Muscle layer of colon (tissue), 2 donors: Measurements from ENCODE around the gene ENTPD3.

ENCODE experiments used
- H3K27ac ChIP-seq: one replicate; pipeline ENCODE4 v1.7.0; 2013; ENCODE audit warnings: low read depth, mild to moderate bottlenecking, low read length, moderate library complexity
- H3K27me3 ChIP-seq, 2 donors: one replicate each; pipeline ENCODE4 v1.7.0; 2013; ENCODE audit warnings: low read length in 2 of 2, mild to moderate bottlenecking in 2 of 2; ENCODE audit not compliant: insufficient read depth in 2 of 2, control insufficient read depth in 1 of 2
- H3K36me3 ChIP-seq: one replicate; pipeline ENCODE4 v1.7.0; 2013; ENCODE audit warnings: mild to moderate bottlenecking, low read length; ENCODE audit not compliant: insufficient read depth
- H3K4me1 ChIP-seq: one replicate; pipeline ENCODE4 v1.7.0; 2013; ENCODE audit warnings: mild to moderate bottlenecking, low read length; ENCODE audit not compliant: insufficient read depth
- H3K4me3 ChIP-seq, 2 donors: one replicate each; pipeline ENCODE4 v1.7.0; 2013; ENCODE audit warnings: low read length in 2 of 2, low read depth in 1 of 2, mild to moderate bottlenecking in 1 of 2, moderate library complexity in 1 of 2
- H3K9ac ChIP-seq: one replicate; pipeline ENCODE4 v1.7.0; 2013; ENCODE audit warnings: low read length
- H3K9me3 ChIP-seq: one replicate; pipeline ENCODE4 v1.7.0; 2013; ENCODE audit warnings: mild to moderate bottlenecking, low read length
- donor health status: abdominal sarcoma.
- donor health status: Adenocarcinoma of cecum.

ENTPD3 gene, protein sequence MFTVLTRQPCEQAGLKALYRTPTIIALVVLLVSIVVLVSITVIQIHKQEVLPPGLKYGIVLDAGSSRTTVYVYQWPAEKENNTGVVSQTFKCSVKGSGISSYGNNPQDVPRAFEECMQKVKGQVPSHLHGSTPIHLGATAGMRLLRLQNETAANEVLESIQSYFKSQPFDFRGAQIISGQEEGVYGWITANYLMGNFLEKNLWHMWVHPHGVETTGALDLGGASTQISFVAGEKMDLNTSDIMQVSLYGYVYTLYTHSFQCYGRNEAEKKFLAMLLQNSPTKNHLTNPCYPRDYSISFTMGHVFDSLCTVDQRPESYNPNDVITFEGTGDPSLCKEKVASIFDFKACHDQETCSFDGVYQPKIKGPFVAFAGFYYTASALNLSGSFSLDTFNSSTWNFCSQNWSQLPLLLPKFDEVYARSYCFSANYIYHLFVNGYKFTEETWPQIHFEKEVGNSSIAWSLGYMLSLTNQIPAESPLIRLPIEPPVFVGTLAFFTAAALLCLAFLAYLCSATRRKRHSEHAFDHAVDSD

DNA sequence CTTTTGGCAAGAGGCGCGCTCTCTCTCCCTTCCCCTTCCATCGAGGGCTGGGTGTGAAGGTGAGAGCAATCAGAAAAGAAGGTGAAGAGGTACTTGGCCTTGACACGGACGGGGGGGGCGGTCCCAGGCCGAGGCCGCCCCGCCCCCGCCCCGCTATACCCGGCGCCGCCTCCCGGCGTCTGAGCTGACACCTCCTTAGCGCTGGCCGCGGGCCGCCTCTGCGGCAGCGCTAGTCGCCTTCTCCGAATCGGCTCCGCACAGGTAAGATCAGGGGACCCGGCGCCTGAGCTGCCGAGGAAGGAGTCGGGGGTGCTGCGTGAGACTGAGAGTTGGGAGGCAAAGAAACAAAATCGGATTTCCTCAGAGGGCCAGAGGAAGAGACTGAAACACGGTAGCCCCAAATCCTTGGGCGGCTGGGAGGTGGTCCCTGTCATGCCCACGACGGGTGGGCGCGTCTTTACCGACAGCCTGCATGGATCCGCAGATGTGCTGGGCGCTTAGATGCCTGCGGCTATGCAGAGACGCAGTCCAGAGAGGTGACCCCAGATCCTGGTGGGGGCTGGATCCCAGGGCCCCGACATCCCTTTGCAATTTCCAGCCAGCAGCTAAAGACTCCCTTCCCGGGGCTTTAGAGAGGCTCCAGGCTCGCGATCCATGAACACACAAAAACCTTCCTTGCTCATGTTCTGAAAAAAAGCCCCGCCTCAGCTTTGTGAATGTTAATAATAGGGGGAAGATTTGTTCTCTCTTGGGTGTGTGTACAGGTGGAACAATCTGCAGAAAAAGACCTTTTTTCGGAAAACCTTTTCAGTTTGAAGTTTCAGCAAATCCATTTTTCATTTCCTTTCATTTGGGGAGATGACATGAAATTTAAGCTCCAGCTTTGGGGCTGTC is at the start of gene ENTPD3:
TSS of gene ENTPD3 (plus strand) at position 184 of the 894 bp plus-strand sequence. CDS start 874 bp downstream, outside the sequence.
- H3K4me3 ChIP-seq = no peak within 1 kb of the TSS
- H3K27me3 ChIP-seq = peaks cover 0 to 15% of the 10 kb centered on the region in 2 donors
- no peak within 1 kb of the TSS for H3K27ac ChIP-seq
- no peak within 1 kb of the TSS for H3K9ac ChIP-seq
- H3K36me3 ChIP-seq = peaks cover 6% of the 10 kb centered on the region
- no peaks in the 10 kb centered on the region for H3K9me3 ChIP-seq
- H3K4me1 ChIP-seq = no peaks in the 10 kb centered on the region

DNA sequence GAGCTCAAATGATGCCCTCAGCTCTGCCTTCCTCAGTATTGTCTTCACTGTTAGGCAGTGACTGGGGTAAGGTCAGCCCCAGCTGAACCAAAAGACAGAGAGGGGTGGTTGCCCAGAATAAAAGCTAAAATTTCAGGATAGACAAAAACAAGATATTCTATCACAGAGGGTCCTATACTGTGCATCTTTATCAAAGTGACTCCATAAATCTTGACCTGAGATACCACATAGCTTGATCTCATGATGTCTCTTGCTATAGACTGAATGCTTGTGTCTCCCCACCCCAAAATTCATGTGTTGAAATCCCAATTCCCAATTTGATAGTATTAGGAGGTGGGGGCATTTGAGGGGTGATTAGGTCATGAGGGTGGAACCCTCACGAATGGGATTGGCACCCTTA is 47.1 kb upstream of the ENTPD3 start:
- no peaks in the 10 kb centered on the region for H3K9me3 ChIP-seq

DNA sequence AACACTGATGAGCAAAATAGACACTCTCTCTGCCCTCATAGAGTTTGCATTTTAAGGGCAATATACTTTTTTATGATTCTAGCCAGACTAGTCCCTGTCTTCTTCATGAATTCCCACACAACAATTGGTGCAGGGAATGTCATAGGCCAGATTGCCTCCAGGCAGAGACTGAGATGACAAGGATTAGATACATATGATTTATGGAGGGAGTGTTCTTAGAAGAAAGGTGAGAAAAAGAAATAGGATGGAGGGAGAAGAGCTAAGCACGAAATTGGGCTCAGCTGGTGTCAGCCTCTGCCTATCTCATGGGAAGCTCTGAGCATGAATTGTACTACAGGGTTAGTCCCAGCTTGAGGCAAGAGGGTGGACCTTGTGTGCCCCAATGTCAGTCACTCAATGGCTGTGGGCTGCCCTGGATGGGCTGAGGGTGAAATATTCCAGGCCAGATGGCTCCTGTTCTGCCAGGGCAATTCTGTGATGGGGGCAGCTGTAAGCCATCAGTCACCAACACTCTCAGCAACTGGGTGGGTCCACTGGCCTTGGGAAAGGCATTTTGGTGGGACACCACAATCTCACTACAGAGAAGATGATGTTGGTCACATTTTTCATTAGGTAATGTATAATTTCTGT is 46.3 kb upstream of the ENTPD3 start:
- no peak overlapping the region for H3K9ac ChIP-seq
- no peaks in the 10 kb centered on the region for H3K9me3 ChIP-seq
- H3K36me3 ChIP-seq = no peaks in the 10 kb centered on the region
- H3K27ac ChIP-seq = no peak overlapping the region
- H3K4me1 ChIP-seq = no peaks in the 10 kb centered on the region
- no peaks in the 10 kb centered on the region for H3K27me3 ChIP-seq
- H3K4me3 ChIP-seq = no peak overlapping the region

More for the DNA sequence above, 47.1 kb upstream of the ENTPD3 start:
- Histone ChIP-seq H3K27me3 (no peaks in the 10 kb centered on the region), H3K36me3 (no peaks in the 10 kb centered on the region), H3K4me1 (no peaks in the 10 kb centered on the region), H3K4me3 (no peak overlapping the region), H3K27ac (no peak overlapping the region), H3K9ac (no peak overlapping the region)

DNA sequence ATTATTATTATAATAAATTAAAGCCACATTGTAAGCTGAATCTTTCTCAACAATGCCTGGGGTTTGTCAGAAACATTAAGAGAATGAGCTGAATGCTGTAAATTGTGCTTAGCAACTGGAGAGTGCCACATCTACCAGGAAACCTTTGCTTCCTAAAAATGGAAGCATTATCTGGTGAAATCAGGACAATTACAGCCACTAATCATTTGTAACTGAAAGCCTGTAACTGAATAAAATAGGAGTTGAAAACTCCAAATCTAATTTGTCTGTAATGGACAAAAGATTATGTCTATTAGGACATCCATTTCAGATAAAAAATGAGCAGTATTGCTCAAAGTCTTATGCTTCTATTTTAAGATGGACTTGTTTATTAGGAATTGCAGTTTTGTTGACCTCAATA is 45.3 kb upstream of the ENTPD3 start:
- H3K9me3 ChIP-seq = no peaks in the 10 kb centered on the region
- H3K4me3 ChIP-seq = no peak overlapping the region
- no peaks in the 10 kb centered on the region for H3K4me1 ChIP-seq
- no peaks in the 10 kb centered on the region for H3K27me3 ChIP-seq
- H3K27ac ChIP-seq = no peak overlapping the region
- H3K36me3 ChIP-seq = no peaks in the 10 kb centered on the region
- H3K9ac ChIP-seq = no peak overlapping the region

DNA sequence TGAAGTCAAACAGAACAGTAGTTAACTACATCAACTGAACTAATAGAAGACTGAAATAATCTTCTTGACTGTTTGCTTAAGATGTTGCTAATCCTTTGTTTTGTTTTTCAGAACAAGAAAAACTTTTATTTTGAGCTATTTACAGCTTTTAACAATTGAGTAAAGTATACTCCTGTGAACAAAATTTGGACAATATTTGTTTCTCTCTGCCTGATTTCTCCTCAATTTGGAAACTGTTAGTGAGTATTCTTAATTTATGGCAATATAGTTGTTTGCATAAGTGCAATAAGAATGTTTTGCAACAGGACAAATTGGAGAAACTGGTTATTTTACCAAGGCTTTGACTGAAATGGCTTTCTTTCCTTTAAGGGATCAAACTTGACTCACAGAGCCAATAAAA is 36.5 kb upstream of the ENTPD3 start:
- Histone ChIP-seq H3K9ac (no peak overlapping the region), H3K27me3 (no peaks in the 10 kb centered on the region), H3K4me1 (no peaks in the 10 kb centered on the region)

DNA sequence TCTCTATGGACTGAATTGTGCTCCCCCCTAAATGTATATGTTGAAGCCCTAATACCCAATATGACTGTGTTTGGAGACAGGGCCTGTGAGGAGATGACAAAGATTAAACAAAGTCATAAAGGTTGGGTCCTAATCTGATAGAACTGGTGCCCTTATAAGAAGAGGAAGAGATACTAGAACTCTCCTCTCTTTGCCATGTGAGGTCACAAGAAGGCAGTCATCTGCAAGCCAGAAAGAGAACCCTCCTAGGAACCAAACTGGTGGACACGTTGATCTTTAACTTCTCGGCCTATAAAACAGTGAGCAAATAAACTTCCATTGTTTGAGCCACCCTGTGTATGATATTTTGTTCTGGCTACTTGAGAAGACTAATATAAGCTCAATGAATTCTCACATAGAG is 31.6 kb upstream of the ENTPD3 start:
- H3K9me3 ChIP-seq = no peaks in the 10 kb centered on the region
- no peak overlapping the region for H3K27ac ChIP-seq
- no peaks in the 10 kb centered on the region for H3K36me3 ChIP-seq
- H3K4me3 ChIP-seq = no peak overlapping the region
- H3K9ac ChIP-seq = no peak overlapping the region
- no peaks in the 10 kb centered on the region for H3K27me3 ChIP-seq
- no peaks in the 10 kb centered on the region for H3K4me1 ChIP-seq

More for the DNA sequence above, 36.5 kb upstream of the ENTPD3 start:
- Histone ChIP-seq H3K36me3 (no peaks in the 10 kb centered on the region), H3K4me3 (no peak overlapping the region), H3K27ac (no peak overlapping the region), H3K9me3 (no peaks in the 10 kb centered on the region)

DNA sequence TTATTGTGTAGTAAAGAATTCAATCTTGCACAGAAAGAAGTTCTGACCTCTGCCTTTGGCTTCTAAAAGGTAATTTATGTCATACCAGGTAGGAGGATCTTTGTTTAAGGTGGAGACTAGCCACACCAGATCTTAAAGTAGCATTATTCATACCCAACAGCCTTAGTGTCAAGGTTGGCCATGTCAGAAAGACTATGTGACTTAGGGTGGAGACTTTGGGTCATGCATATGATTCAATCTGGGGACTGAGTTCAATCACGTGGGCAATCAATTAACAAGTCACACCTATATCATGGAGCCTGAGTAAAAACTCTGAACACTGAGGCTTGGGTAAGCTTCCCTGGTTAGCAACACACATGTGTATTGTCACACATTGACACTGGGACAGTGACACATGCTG is 28.5 kb upstream of the ENTPD3 start:
- no peaks in the 10 kb centered on the region for H3K4me1 ChIP-seq
- H3K27me3 ChIP-seq = no peaks in the 10 kb centered on the region
- no peak overlapping the region for H3K27ac ChIP-seq
- H3K9ac ChIP-seq = no peak overlapping the region
- H3K9me3 ChIP-seq = no peaks in the 10 kb centered on the region
- no peak overlapping the region for H3K4me3 ChIP-seq
- no peaks in the 10 kb centered on the region for H3K36me3 ChIP-seq

DNA sequence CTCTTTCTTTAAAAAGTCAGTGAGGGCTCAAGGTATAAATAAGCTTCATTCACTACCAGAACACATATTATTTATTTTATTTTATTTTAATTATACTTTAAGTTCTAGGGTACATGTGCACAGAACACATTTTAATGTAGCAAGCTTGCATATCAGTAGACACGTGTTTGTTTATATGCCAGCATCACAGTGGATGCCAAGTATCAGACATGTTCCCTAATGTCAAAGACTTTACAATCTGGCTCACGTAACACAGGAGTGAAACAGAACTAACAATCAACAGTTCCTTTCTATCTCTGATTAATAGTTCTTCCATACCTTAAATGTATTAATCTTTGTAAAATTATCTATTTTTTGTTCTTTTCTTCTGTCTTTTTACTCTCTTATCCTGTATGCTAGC is 23.3 kb upstream of the ENTPD3 start:
- no peaks in the 10 kb centered on the region for H3K36me3 ChIP-seq
- no peaks in the 10 kb centered on the region for H3K27me3 ChIP-seq
- no peak overlapping the region for H3K4me3 ChIP-seq
- H3K9me3 ChIP-seq = no peaks in the 10 kb centered on the region
- H3K9ac ChIP-seq = no peak overlapping the region
- no peak overlapping the region for H3K27ac ChIP-seq
- H3K4me1 ChIP-seq = no peaks in the 10 kb centered on the region

DNA sequence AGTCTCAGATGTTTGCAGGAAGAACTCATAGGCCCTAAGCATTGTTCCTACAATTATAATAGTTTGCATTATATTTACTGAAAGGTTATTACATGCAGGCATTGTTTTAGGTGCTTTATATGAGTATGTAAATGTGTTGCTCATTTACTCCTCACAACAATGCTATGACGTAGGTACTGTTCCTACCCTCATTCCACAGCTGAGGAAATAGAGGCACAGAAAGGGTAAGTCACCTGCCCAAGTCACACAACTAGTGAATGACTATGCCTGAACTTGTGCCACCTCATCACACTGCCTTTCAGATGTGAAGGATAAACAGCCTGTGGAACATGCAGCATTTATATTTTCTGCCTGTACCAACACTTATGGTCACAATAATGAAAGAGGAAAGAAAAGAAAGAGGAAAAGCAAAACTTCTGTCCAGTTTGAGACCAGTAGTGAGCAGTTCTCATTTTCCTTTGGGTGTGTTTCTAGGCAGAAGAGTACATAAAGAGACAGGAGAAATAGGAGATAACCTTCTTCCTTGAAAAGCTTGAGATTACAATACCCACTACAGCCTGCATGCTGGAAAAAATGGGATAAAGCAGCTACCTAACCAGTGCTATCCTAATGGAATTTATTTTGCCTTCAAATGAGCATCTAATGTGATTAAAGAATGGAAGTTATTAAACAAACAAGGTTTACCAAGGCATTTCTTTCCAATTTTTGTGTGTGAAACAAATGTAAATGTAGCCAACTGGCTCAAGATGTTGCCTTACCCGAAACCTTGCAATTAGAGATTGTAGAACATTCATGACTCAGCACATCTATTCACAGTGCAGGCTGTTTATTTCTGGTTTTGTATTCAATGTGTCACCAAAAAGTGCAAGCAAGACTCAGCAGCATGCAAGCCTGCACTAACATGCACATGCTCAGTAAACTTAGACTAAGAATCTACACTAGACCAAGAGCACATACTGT is 20.5 kb upstream of the ENTPD3 start:
- H3K4me1 ChIP-seq = no peaks in the 10 kb centered on the region
- no peaks in the 10 kb centered on the region for H3K9me3 ChIP-seq
- H3K36me3 ChIP-seq = no peaks in the 10 kb centered on the region
- H3K9ac ChIP-seq = no peak overlapping the region
- H3K4me3 ChIP-seq = no peak overlapping the region
- no peak overlapping the region for H3K27ac ChIP-seq
- H3K27me3 ChIP-seq = no peaks in the 10 kb centered on the region

DNA sequence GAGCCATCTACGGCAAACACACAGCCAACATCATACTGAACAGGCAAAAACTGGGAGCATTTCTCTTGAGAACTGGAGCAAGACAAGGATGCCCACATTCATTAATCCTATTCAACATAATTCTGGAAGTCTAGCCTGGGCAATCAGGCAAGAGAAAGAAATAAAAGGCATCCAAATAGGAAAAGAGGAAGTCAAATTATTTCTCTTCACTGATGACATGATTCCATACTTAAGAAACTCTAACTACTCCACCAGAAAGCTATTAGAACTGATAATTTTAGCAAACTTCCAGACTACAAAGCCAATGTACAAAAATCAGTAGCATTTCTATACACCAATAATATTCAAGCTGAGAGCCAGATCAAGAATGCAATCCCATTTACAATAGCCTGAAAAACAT is 17.3 kb upstream of the ENTPD3 start:
- Histone ChIP-seq H3K4me1 (no peaks in the 10 kb centered on the region), H3K27ac (no peak overlapping the region), H3K4me3 (no peak overlapping the region), H3K9ac (no peak overlapping the region), H3K9me3 (no peaks in the 10 kb centered on the region), H3K27me3 (no peaks in the 10 kb centered on the region), H3K36me3 (no peaks in the 10 kb centered on the region)
